Measurements from ENCODE around the gene SPRED2.
A peak's percentile ranks its signal among the peaks of the same experiment; 100 is the strongest.

Gene SPRED2, protein sequence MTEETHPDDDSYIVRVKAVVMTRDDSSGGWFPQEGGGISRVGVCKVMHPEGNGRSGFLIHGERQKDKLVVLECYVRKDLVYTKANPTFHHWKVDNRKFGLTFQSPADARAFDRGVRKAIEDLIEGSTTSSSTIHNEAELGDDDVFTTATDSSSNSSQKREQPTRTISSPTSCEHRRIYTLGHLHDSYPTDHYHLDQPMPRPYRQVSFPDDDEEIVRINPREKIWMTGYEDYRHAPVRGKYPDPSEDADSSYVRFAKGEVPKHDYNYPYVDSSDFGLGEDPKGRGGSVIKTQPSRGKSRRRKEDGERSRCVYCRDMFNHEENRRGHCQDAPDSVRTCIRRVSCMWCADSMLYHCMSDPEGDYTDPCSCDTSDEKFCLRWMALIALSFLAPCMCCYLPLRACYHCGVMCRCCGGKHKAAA

DNA sequence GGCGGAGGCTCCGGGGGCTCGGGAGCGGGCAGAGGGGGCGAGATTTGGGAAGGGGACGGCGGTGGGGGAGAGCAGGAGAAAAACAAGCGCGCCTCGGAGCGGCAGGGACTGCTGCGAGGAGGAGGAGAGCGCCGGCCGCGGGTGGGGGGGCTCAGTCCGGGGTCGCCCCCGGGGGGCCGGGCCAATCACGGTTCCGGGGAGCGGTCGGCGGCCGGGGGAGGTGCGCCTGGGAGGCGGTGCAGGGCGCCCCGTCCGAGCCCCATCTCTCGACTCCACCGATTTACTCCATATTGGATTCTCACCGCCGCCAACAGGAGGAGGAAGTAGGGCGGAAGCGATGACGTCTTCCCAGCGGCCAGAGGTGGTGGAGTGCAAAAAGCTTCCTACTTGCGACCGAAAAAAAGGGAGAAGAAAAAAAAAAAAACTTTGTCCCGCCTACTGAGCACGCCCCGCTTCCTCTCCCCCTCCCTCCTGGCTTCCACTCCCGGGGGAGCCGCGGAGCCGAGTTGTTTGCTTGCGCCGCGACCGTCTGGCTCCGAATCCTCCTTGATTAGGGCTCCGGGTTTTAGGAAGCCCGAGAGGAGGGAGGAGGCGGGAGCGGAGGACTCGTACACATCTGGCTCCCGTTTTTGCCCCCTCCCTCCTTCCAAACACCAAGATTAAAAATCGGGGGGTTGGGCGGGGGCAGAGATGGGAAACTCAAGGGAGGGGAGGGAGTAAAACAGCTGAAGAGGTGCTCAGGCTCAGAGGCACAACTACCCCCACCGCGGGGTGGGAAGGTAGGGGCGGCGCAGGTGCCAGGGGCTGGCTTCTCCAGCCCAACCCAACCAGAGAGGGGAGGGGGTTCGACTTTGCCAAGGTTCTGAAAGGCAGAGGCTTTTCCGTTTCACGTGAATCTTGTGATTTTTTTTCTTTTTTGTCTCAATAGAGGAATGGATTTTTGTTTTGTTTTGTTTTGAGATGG is at the start of gene SPRED2:
SPRED2 (minus strand) TSS at position 373 of the 964 bp plus-strand sequence. CDS start 612 bp downstream, outside the sequence.
- peak; percentile 77 for DNase-seq
- ATAC-seq: peak; percentile 26

DNA sequence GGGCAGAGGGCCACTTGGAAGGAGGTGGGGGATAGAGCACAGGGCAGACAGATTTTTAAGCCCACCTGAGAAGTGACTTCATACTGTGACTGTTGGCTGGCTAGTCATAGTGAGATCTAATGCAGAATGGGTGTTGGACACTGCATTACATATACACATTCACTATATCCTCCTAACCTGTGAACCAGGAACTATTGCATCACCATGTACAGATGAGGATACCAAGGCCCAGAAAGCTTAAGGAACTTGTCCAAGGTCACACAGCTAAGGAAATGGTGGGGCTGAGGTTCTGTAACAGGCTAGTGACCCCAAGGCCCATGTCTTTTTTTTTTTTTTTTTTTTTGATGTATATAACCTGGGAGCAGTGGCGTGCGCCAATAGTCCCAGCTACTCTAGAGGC is 49.6 kb upstream of the SPRED2 start:
- DNase-seq (no peak), ATAC-seq (no peak)

DNA sequence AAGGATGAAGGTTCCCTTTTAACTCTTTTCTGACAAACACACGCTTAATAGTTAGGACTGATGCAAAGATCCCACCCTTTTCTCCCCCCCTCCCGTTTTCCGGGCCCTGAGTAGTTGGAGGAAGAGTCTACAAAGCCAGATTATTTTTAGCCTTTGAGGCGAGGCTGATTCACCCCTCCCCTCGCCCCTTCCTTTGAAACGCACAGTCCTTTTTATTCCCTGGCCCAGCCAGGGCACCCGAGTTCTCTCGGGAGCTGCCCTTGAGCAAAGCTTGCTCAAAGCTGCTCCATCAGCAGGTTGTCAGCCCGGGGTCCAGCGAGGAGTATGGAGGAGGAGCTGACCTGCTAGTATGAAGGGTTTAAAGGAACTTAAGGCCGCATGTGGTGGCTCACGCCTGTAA is 47.1 kb upstream of the SPRED2 start:
- no peak for DNase-seq
- ATAC-seq: no peak

DNA sequence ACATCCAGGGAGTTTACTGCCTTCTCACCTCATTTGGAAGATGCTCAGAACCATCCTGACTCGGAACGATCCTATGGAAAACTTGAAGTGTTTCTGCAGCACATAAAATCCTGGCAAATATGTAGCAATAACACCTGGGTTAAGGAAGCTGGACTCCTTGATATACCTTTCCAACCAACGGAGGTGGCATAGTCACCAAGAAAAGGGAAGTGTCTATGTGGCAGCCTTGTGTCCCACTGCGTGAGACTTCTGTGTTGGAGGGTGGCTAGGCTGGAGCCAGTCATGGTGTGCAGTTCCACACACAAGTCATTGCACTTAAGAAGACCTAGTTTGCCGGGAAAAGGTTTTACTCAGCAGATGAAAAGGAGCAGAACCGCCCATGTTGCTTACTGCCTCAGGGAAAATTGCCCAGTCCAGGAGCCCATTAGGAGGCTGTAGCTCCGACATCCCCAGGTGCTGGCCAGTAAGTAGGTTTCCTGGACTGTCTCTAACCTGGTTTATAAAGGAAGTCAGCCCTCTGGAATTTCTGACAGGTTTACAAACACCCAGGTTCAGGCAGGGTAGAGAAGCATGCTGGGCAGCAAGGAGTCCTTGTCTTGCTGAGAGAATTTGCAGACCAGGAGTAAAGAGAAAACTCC is 46.2 kb upstream of the SPRED2 start:
- ATAC-seq: no peak

DNA sequence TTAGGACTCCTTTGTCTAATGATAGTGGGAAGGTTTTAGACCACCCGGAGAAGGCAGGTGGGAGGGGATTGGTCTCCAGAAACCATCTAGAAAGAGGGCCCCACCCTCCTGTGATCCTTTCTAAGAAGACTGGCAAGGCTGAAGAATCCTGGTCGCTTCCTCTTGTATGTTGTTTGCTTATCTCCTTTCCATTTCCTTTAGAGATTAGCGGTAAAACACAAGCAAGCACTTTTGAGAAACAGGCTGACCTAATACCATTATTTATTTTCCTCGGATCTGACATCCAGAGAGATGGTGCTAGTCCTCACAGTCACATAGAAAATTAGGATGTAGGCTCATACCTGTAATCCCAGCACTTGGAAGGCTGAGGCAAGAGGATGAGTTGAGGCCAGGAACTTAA is 45.2 kb upstream of the SPRED2 start:
- ATAC-seq: no peak
- DNase-seq: no peak

More for the DNA sequence above, 46.2 kb upstream of the SPRED2 start:
- no peak for DNase-seq

DNA sequence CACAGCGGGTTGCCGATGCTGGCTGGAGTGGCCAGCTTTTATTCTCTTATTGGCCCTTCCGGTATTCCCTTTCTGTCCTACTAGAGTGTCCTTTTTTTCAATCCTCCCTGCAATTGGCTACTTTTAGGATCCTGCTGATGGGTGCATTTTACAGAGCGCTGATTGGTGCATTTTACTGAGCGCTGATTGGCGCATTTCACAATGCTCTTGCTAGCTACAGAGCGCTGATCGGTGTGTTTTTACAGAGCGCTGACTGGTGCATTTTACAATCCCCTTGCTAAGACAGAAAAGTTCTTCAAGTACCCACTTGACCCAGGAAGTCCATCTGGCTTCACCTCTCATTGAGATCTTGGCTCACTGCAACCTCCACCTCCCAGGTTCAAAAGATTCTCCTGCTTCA is 44.4 kb upstream of the SPRED2 start:
- no peak for ATAC-seq
- no peak for DNase-seq

DNA sequence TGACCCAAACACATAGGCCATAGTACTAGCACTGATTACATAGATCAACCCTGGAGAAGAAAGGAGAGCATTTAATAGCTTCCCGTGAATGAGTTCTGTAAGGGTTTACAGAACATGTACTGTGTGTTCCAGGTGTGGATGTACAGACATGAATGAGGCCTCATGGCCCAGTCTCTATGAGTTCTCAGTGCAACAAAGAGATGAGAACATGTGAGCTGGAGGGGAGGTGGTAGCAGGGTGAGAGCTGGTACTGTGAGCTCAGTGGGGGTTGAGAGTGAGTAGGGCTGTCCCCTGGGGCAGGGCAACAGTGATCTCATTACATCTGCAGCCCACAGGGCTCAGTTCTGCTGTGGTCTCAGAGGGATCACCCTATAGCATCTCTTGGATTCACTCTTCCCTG is 42.6 kb upstream of the SPRED2 start:
- DNase-seq (no peak), ATAC-seq (no peak)

DNA sequence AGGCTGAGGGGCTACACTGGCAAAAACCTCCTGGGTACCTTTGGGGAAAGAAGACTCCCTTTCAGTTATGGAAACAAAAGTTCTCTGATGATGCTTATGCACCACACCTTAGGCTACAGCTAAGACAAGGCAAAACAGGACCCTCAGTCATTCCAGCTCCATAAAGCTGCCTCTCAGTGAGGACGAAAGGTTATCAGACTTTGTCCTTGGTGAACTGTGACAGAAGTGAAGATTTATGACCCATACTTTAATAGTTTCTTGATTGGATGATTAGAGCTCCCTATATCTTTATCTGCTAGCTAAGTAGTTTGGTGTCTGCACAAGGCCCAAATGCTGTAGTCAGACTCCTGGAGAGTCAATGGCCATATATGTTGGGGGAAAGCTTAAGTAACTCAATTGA is 40.6 kb upstream of the SPRED2 start:
- no peak for ATAC-seq
- DNase-seq: no peak

DNA sequence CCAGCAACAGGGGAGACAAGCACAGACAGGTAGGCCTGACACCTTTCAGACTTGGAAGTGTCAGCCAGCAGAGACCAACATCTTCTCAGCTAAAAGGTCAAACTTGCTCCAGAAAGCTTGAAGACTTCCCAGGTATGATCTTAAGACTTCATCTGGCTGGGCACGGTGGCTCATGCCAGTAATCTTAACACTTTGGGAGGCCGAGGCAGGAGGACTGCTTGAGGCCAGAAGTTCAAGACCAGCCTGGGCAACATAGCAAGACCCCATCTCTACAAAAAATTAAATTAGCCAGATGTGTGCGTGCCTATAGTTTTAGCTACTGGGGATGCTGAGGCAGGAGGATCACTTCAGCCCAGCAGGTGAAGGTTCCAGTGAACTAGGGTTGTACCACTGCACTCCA is 39.0 kb upstream of the SPRED2 start:
- ATAC-seq (no peak), DNase-seq (no peak)

DNA sequence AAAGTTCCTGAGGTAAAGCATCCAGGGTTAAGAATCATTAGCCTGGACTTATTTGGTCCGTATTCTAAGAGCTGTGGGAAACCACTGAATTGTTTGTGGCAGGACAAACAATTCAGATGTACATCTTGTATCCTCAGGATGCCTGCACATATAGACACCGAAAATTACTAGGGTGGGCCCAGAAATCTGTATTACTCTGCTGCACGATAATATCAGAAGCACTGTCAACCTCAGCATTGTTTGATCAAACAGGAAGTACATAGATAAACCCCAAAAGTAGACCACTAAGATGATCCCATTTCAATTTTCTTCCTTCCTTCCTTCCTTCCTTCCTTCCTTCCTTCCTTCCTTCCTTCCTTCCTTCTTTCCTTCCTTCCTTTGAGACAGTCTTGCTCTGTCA is 34.2 kb upstream of the SPRED2 start:
- DNase-seq: no peak
- ATAC-seq: no peak

DNA sequence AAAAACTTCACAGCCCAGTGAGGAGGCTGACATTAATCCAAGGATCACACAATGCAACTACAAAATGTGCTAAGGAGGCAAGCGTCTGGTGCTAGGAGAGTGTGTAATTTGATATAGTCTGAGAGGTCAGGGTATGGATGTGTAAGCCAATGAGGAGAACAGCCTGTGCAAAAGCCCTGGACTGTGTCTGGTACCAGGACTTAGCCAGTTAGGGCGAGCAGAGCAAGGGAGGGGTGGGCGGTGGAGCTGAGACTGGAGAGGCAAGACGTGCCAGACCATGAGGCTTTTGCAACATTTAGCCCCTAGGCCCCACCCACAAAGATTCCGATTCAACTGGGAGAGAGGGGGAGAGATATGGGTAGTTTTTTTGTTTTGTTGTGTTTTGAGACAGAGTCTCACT is 33.5 kb upstream of the SPRED2 start:
- DNase-seq (no peak), ATAC-seq (no peak)

DNA sequence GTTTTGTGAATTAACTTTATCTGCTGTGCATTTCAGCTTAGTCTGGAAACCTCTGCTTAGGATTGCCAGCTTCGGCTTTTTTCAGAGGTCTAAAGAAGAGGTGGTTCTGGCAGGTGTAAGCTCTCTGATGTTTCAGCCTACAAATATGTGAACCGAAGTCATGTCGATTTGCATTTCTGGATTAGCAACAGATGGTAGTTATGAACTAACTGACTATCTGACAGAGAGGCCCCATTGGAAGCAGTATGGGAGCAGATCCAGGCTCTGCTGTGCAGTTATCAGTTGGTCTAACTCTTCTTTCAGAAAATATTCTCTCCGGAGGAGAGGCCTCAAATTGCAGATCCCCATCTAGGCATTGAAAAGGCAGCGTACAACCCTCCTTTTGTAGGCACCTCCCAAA is 32.7 kb upstream of the SPRED2 start:
- DNase-seq: no peak

DNA sequence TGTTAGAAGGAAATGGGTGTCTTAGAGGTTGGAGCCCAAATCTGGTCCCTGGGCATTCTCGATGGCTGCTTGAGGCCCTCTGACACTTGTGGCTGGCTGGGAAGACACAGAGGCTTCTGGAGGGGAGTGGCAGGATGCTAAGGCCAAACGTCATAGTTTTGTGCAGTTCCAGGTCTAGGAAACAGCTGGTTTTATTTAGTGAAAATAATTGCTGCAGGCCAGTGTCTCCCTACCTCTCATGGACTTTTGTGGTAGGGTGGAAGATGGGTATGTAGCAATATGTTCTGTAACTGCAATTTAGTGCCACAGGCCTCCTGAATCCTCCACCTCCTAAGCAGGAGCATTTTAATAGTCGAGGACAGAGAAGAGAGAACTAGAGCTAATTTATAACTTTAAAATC is 32.2 kb upstream of the SPRED2 start:
- no peak for ATAC-seq
- no peak for DNase-seq

More for the DNA sequence above, 32.7 kb upstream of the SPRED2 start:
- no peak for ATAC-seq

DNA sequence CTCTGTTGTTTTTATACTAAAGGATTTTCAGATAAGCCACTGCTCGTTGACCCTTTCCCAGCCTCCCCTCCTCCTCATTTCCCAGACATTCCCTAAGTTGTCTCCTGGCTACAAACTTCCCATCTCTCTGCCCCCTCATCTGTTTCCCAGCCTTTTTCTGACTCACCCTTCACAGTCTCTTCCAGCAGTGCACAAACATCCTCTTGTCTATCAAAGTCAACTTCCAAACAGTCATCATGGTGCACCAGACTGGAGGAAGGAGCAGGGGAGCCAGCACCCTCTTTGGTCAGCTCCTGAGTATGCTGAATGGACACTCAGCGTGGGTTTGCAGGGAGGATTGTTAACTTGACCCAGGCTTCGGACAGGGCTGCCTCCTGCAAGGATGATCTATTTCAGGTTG is 26.6 kb upstream of the SPRED2 start:
- ATAC-seq (no peak), DNase-seq (no peak)

DNA sequence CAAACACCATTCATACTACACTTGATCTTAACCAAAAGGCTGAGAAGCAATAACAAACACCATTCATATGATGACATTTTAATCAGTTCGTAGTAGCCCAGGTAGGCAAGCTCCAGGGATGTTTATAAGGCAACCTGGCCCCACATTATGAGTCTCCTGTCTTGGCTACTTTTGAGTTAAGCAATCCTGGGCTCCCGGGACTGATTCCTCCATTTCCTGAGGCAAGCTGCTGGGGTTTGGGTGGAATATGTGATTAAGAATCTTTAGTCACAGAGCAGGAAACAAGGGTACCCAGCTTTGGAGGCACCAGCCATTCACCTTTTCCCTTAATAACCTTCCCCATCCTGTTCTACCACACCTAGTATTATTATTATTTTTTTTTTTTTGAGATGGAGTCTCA is 24.5 kb upstream of the SPRED2 start:
- ATAC-seq (no peak), DNase-seq (no peak)

DNA sequence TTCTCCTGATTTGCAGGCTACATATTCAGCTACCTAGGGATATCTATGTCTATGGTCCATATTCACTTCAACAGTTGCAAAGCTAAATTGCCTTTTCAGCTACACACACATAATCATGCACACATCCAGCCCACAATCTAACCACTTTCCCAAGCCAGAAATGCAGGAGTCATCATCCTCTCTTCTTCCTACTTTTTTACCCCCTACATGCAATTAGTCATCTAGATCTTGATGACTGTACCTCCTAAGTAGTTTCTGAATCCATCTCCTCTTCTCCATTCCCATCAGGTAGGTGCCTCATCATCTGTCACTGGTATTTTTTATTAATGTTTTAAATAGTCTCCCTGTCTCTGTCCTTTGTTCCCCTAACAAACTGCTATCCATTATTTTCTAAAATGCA is 23.7 kb upstream of the SPRED2 start:
- DNase-seq: no peak

DNA sequence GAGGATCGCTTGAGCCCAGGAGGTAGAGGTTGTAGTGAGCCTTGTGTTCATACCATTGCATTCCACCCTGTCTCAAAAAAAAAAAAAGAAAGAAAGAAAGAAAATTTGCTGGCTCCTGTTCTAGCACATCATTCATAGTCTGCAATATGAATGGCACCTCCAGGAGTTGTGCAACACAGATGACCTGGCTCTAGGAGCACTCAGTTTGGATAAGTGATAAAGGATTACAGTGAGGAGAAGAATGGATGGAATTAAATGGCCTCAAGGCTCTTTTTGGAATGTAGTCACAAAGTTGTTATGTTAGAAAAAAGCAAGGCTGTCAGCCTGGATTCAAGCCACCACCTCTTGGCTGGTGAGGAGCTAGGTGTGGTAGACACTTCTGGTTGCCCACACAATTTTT is 21.5 kb upstream of the SPRED2 start:
- no peak for ATAC-seq
- no peak for DNase-seq

More for the DNA sequence above, 23.7 kb upstream of the SPRED2 start:
- ATAC-seq: no peak

DNA sequence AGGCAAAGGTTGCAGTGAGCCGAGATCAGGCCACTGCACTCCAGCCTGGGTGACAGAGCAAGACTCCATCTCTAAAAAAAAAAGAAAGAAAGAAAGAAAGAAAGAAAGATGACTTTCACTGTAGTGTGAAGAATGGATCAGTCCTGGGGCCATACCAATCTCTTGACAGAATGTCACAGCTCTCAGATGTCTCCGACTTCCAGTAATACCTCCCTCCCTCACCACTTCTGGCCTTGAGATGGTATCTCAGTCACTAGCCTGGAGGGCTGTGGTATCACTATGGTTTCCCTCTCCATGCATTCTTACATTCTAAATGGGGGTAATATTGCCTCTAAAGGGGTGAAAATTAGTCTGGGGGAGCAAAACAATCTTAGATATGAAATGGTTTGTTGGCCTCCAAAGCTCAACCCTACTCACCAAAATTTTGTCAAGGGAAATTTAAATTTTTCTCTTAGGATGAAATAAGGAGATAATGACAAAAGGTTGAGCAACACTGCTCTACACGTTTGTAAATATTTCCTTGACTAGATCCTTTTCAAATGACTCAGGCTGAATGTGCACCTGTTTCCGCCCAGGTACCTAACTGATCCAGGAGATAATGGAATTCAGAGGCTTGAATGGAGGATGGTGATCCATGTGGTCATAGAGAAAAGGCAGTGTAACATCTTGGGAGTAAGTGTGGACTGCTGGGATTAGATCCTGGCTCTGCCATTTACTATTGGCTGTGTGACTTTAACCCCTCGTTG is 19.9 kb upstream of the SPRED2 start:
- no peak for DNase-seq
- ATAC-seq: no peak

DNA sequence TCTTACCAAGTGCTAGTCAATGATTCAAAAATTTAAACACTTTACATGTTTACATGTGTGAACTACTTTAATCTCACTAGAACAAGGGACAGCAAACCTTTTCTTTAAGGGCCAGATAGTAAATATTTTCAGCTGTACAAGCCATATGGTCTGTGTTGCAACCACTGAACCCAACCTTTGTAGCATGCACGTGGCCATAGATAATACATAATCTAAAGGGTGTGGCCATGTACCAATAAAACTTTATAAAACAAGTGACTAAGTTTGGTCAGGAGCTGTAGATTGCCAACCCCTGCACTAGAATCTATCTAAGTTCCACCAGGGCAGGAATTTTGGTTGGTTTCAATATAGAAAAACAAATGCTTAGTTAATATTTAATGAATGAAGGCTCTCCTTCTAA is 18.4 kb upstream of the SPRED2 start:
- ATAC-seq: no peak
- no peak for DNase-seq

DNA sequence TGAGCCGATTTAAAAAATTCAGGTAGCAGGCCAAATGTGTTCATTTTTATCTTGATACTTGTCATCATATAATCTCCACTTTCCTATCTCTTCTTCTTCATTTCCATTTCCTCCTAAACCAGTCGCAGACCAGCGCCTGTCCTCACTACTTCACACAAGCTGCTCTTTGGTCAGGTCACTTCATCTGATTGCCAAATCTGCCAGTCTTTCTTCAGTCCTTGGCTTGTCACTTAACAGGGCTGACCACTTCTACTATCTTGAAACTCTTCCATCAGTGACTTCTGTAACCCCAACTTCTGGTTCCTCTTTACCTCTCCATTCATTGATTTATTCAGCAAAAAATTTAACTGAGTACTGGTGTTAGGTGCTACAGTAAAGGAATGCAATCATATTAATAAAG is 18.0 kb upstream of the SPRED2 start:
- no peak for ATAC-seq

DNA sequence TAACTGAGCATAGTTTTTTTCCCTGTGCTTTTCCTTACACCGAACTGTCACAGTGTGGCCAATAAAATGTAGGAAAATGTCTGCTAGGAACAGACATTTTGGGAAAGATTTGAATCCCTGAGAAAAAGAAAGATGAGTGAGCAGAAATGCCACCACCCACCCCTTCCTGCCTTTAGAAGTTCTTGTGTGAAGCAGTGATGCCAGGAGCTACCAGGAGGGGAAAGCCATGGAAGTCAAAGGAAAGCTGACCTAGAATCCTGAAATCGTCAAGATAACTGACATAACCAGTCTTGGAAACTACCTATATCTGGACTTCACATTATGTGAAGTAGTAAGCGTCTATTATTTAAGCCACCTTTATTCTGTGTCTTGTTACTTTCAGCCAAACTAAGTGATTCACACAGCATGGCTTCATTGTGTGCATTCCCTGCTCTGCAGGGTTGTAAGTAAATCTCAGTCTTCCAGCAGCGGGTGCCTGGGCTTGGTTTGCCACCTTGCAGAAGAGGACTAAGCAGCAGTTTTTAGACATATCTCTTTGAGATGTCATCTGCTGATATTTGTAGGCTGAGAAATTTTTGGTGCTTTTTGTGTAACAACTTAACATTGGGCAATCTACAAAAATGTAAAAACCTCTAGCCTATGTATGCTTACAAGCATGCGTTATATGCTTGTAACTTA is 11.2 kb upstream of the SPRED2 start:
- DNase-seq (no peak), ATAC-seq (no peak)

More for the DNA sequence above, 18.0 kb upstream of the SPRED2 start:
- DNase-seq: no peak

All from stimulated activated naive CD8-positive, alpha-beta T cell treated with anti-CD3 and anti-CD28 coated beads, Interleukin-15, Interleukin-2, amounts not matched to agents 100 U/mL and 50 U/mL, for 24 hours (primary cell).